ENCODE measurements around the gene ASTN2. TPM values are rescaled to one million over a fixed set of nuclear protein-coding genes. Genes with fewer than 3 reads are reported as not detected.

ASTN2 gene
- total and polyA plus RNA-seq, 9 of the 15 experiments (the other 6 are each of a cell fraction or from before 2014, with no cell fraction given), result 0.56 to 3.5 (median 1.9) TPM

DNA sequence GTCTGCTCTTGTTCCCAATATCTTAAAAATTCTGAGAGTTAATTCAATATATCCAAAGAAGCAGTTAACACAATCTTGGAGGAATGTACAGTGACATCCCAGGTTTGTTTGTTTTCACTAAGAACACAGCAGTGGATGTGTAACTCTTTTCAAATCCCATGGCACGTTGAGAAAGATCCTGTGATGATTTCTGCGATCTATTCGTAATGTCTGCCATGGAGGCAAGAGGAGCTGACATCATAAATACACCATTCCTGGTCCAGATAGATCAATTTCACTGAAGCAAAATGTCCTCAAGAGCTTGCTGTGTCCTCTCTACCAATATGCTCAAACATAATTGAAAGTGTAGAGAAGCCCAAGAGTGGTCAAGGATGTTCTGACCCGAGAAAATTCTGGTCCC lies 980.5 kb downstream of the ASTN2 start:
- ChIA-PET POLR2A (interaction anchor here (0.9 to 1.7 kb wide), 4 partner anchors 10 to 31 kb away, joined by 3 to 5 read pairs (median 4); no protein-coding TSS in a partner anchor), CTCF (ENCODE audit: low intra/inter-chr PET ratio) (no interaction called here)
- no TSS peak for BruUV-seq (replicated peaks)
- no peak for DNase-seq (ENCODE audit: extremely low read depth in 1 of 4, low spot score in 3 of 4)
- in situ Hi-C loops (cut with MboI) (no loop called here), intact Hi-C loops (cut with micrococcal nuclease) (no loop called here)
- H4K20me1 ChIP-seq (replicated peaks; ENCODE audit: control insufficient read depth, insufficient read depth, low read length), result no peaks in the 10 kb centered on the region
- H3K4me2 ChIP-seq (ENCODE audit: insufficient read depth, low read length), result no peak overlapping the region
- no peaks in the 10 kb centered on the region for H3K9me3 ChIP-seq (replicated peaks; ENCODE audit: control insufficient read depth, insufficient read depth, low read depth, low read length)
- no peak overlapping the region for H3K4me3 ChIP-seq
- WGBS (ENCODE audit: insufficient coverage, low coverage, missing lambda C conversion rate), result 80% methylated on average over 4 of the region's 4 CpGs
- H3K4me1 ChIP-seq (replicated peaks in 1 of 2; ENCODE audit: control insufficient read depth in 2 of 2, insufficient read depth in 2 of 2, low read length in 2 of 2), result peaks cover 8 to 21% of the 10 kb centered on the region in 2 experiments
- no peaks in the 10 kb centered on the region for H3K27me3 ChIP-seq (ENCODE audit: control insufficient read depth in 2 of 2, insufficient read depth in 2 of 2, low read length in 2 of 2)
- H3K27ac ChIP-seq (ENCODE audit: extremely low read depth, low read depth, low read length), result no peak overlapping the region
- H3K9ac ChIP-seq (ENCODE audit: insufficient read depth in 1 of 2, low read depth in 2 of 2, low read length in 2 of 2), result no peak overlapping the region
- FAIRE-seq, result no peak
- H3K36me3 ChIP-seq (ENCODE audit: control insufficient read depth, insufficient read depth, low read length), result no peaks in the 10 kb centered on the region
- ATAC-seq, result no peak
- no peaks in the 10 kb centered on the region for H3K9me1 ChIP-seq (ENCODE audit: control insufficient read depth, insufficient read depth, low read length)
- no peaks in the 10 kb centered on the region for H3K79me2 ChIP-seq (ENCODE audit: control insufficient read depth, insufficient read depth, low read length)
- H2AFZ ChIP-seq (ENCODE audit: low read depth, low read length), result no peak overlapping the region
- TF ChIP-seq MBD2 (IDR thresholded peaks at IDR 0.05; ENCODE audit: borderline replicate concordance, low read depth) (no peak), PHTF2 (CRISPR knock-in tag; IDR thresholded peaks at IDR 0.05) (no peak), RNF2 (IDR thresholded peaks at IDR 0.05) (no peak), EHMT2 (IDR thresholded peaks at IDR 0.05) (no peak), ZNF79 (CRISPR knock-in tag; IDR thresholded peaks at IDR 0.05; ENCODE audit: low read depth) (no peak), TEAD1 (CRISPR knock-in tag; IDR thresholded peaks at IDR 0.05) (no peak), FOSL1 (tag; conservative IDR thresholded peaks at IDR 0.05) (no peak), SREBF1 (IDR thresholded peaks at IDR 0.05; ENCODE audit: borderline replicate concordance, low read depth, low read length) (no peak), SNRNP70 (optimal IDR thresholded peaks at IDR 0.05; ENCODE audit: low read depth, low read length) (no peak), TAF9B (IDR thresholded peaks at IDR 0.05; ENCODE audit: partially characterized antibody) (no peak), ZBTB17 (CRISPR knock-in tag; IDR thresholded peaks at IDR 0.05) (peak; percentile 96), SMAD2 (IDR thresholded peaks at IDR 0.05; ENCODE audit: low read depth, low read length) (no peak), MCM3 (IDR thresholded peaks at IDR 0.05) (no peak), HDGF (IDR thresholded peaks at IDR 0.05) (no peak), MTA1 (IDR thresholded peaks at IDR 0.05; ENCODE audit: borderline replicate concordance) (no peak)
- TF ChIP-seq, protein P1, sequence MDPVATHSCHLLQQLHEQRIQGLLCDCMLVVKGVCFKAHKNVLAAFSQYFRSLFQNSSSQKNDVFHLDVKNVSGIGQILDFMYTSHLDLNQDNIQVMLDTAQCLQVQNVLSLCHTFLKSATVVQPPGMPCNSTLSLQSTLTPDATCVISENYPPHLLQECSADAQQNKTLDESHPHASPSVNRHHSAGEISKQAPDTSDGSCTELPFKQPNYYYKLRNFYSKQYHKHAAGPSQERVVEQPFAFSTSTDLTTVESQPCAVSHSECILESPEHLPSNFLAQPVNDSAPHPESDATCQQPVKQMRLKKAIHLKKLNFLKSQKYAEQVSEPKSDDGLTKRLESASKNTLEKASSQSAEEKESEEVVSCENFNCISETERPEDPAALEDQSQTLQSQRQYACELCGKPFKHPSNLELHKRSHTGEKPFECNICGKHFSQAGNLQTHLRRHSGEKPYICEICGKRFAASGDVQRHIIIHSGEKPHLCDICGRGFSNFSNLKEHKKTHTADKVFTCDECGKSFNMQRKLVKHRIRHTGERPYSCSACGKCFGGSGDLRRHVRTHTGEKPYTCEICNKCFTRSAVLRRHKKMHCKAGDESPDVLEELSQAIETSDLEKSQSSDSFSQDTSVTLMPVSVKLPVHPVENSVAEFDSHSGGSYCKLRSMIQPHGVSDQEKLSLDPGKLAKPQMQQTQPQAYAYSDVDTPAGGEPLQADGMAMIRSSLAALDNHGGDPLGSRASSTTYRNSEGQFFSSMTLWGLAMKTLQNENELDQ (CRISPR knock-in tag; IDR thresholded peaks at IDR 0.05; ENCODE audit: borderline replicate concordance), result no peak
- TF ChIP-seq, protein P2, sequence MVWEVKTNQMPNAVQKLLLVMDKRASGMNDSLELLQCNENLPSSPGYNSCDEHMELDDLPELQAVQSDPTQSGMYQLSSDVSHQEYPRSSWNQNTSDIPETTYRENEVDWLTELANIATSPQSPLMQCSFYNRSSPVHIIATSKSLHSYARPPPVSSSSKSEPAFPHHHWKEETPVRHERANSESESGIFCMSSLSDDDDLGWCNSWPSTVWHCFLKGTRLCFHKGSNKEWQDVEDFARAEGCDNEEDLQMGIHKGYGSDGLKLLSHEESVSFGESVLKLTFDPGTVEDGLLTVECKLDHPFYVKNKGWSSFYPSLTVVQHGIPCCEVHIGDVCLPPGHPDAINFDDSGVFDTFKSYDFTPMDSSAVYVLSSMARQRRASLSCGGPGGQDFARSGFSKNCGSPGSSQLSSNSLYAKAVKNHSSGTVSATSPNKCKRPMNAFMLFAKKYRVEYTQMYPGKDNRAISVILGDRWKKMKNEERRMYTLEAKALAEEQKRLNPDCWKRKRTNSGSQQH (CRISPR knock-in tag; IDR thresholded peaks at IDR 0.05), result no peak
- TF ChIP-seq, protein P3, sequence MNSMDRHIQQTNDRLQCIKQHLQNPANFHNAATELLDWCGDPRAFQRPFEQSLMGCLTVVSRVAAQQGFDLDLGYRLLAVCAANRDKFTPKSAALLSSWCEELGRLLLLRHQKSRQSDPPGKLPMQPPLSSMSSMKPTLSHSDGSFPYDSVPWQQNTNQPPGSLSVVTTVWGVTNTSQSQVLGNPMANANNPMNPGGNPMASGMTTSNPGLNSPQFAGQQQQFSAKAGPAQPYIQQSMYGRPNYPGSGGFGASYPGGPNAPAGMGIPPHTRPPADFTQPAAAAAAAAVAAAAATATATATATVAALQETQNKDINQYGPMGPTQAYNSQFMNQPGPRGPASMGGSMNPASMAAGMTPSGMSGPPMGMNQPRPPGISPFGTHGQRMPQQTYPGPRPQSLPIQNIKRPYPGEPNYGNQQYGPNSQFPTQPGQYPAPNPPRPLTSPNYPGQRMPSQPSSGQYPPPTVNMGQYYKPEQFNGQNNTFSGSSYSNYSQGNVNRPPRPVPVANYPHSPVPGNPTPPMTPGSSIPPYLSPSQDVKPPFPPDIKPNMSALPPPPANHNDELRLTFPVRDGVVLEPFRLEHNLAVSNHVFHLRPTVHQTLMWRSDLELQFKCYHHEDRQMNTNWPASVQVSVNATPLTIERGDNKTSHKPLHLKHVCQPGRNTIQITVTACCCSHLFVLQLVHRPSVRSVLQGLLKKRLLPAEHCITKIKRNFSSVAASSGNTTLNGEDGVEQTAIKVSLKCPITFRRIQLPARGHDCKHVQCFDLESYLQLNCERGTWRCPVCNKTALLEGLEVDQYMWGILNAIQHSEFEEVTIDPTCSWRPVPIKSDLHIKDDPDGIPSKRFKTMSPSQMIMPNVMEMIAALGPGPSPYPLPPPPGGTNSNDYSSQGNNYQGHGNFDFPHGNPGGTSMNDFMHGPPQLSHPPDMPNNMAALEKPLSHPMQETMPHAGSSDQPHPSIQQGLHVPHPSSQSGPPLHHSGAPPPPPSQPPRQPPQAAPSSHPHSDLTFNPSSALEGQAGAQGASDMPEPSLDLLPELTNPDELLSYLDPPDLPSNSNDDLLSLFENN (IDR thresholded peaks at IDR 0.05; ENCODE audit: low read depth in 2 of 2, low read length in 2 of 2), result peak in 1 of 2 experiments; percentile 64; a peak in 1 of 4 replicates

All from K562 (cell line).